IPS-15b (cell line): Measurements from ENCODE around the gene PAGE1.

Experiments
- H3K27me3 ChIP-seq: one replicate; pipeline ENCODE4 v1.6.1; 2013; ENCODE audit warnings: low read length; ENCODE audit not compliant: control insufficient read depth, insufficient read depth
- H3K36me3 ChIP-seq: one replicate; pipeline ENCODE4 v1.6.1; 2013; ENCODE audit warnings: low read length; ENCODE audit not compliant: control insufficient read depth, insufficient read depth
- H3K4me1 ChIP-seq: one replicate; pipeline ENCODE4 v1.6.1; 2013; ENCODE audit warnings: mild to moderate bottlenecking, low read length; ENCODE audit not compliant: control insufficient read depth, insufficient read depth
- H3K4me3 ChIP-seq: one replicate; pipeline ENCODE4 v1.5.1; 2013; ENCODE audit warnings: low read depth, low read length
- H3K9ac ChIP-seq: one replicate; pipeline ENCODE4 v1.6.1; 2013; ENCODE audit warnings: low read depth, mild to moderate bottlenecking, low read length
- H3K9me3 ChIP-seq: one replicate; pipeline ENCODE4 v1.6.1; 2013; ENCODE audit warnings: mild to moderate bottlenecking, low read length; ENCODE audit not compliant: control insufficient read depth, insufficient read depth

Gene PAGE1

DNA sequence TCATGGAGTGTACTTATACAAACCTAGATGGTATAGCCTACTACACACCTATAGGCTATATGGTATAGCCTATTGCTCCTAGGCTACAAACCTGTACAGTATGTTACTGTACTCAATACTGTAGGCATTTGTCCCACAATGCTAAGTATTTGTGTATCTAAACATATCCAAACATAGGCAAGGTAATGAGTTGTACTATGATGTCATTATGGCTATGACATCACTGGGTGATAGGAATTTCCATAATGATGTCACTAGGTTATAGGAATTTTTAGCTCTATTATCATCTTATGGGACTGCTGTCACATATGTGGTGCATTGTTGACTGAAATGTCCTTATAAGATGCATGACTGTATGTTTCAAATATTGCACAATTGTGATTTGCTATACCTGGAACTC, 5.5 kb upstream of the PAGE1 start:
- Histone ChIP-seq H3K27me3 (no peaks in the 10 kb centered on the region), H3K9ac (no peak overlapping the region), H3K9me3 (no peaks in the 10 kb centered on the region), H3K36me3 (no peaks in the 10 kb centered on the region), H3K4me1 (no peaks in the 10 kb centered on the region), H3K4me3 (no peak overlapping the region)

GRCh38 chrX:49675075-49675719, 20.6 kb downstream of the PAGE1 start:
- Histone ChIP-seq H3K36me3 (no peaks in the 10 kb centered on the region), H3K4me3 (no peak overlapping the region), H3K4me1 (no peaks in the 10 kb centered on the region), H3K9me3 (no peaks in the 10 kb centered on the region), H3K9ac (no peak overlapping the region), H3K27me3 (no peaks in the 10 kb centered on the region)

DNA sequence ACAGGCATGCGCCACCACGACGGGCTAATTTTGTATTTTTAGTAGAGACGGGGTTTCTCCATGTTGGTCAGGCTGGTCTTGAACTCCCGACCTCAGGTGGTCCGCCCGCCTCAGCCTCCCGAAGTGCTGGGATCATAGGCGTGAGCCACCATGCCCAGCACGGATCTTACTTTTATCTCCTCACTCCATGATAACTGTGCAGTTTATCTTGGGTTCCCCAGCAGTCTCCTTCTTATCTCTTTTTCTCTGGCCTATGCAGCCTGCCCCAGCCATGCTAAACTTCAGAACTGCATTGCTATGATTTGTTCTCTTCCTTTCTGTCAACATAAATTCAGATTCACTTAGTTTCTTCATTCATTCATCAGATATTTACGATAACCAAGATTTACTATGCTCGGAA, 22.4 kb downstream of the PAGE1 start:
- H3K9me3 ChIP-seq = no peaks in the 10 kb centered on the region
- H3K9ac ChIP-seq = no peak overlapping the region
- no peaks in the 10 kb centered on the region for H3K27me3 ChIP-seq
- no peaks in the 10 kb centered on the region for H3K36me3 ChIP-seq
- H3K4me3 ChIP-seq = no peak overlapping the region
- H3K4me1 ChIP-seq = no peaks in the 10 kb centered on the region

DNA sequence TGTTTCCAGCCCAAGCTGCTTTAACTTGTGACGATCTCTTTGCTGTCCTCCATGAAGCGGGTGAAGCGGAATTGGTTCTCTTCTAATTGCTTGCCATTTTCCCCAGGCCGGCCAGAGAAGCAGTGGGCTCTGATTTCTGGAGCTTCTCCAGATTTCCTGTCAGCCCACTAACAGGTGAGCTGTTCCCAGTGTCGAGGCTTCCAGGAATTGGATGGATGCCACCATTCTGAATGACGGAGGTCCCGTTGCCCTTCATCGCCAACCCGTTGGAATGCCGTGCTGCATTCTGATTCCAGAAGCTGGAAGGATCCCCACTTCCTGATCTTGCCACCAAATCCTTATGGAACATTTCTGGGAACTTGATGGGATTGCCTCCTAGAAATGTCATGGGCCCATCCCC, 31.0 kb downstream of the PAGE1 start:
- H3K36me3 ChIP-seq = no peaks in the 10 kb centered on the region
- no peaks in the 10 kb centered on the region for H3K27me3 ChIP-seq
- peaks cover 6% of the 10 kb centered on the region for H3K9me3 ChIP-seq
- no peak overlapping the region for H3K4me3 ChIP-seq
- H3K9ac ChIP-seq = no peak overlapping the region
- no peaks in the 10 kb centered on the region for H3K4me1 ChIP-seq

DNA sequence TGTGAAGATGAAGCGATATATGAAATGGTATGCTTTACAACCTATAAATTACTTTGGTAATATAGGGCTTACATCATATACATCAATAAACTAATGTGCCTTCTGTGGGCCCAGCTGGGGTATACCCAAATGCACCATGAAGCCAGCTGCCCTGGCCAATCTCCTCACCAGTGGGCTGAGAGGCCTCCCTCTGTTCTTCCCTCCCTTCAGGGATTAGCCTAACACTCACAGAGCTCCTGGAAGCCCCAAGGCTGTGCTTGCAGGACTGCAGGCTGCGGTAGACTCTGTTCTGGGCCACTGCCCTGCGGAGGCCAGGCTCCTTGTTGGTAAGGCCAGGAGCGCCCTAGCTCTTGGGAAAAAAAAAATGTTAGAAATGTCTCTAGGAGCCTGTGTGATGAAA, 33.9 kb downstream of the PAGE1 start:
- no peak overlapping the region for H3K9ac ChIP-seq
- H3K4me3 ChIP-seq = no peak overlapping the region
- H3K36me3 ChIP-seq = no peaks in the 10 kb centered on the region
- H3K27me3 ChIP-seq = no peaks in the 10 kb centered on the region
- H3K4me1 ChIP-seq = no peaks in the 10 kb centered on the region
- H3K9me3 ChIP-seq = peaks cover 6% of the 10 kb centered on the region

- Histone ChIP-seq H3K36me3 (no peaks in the 10 kb centered on the region), H3K4me1 (no peaks in the 10 kb centered on the region), H3K9me3 (no peaks in the 10 kb centered on the region), H3K9ac (no peak overlapping the region), H3K27me3 (no peaks in the 10 kb centered on the region), H3K4me3 (no peak overlapping the region)
Measured at GRCh38 chrX:49659771-49660170, 36.0 kb downstream of the PAGE1 start.

DNA sequence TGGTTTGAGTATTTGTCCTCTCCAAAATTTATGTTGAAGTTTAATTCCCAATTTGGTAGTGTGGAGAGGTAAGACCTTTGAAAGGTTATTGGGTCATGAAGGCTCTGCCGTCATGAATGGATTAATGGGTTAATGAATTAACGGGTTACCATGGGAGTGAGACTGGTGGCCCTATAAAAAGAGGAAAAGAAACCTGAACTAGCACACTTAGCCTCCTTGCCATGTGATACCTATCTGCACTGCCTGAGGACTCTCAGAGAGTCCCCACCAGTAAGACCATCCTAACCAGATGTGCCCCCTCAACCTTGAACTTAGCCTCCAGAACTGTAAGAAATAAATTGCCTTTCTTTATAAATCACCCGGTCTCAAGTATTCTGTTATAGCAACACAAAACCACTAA, 39.3 kb downstream of the PAGE1 start:
- H3K4me3 ChIP-seq = no peak overlapping the region
- no peaks in the 10 kb centered on the region for H3K36me3 ChIP-seq
- H3K4me1 ChIP-seq = no peaks in the 10 kb centered on the region
- H3K9ac ChIP-seq = no peak overlapping the region
- no peaks in the 10 kb centered on the region for H3K27me3 ChIP-seq
- no peaks in the 10 kb centered on the region for H3K9me3 ChIP-seq

DNA sequence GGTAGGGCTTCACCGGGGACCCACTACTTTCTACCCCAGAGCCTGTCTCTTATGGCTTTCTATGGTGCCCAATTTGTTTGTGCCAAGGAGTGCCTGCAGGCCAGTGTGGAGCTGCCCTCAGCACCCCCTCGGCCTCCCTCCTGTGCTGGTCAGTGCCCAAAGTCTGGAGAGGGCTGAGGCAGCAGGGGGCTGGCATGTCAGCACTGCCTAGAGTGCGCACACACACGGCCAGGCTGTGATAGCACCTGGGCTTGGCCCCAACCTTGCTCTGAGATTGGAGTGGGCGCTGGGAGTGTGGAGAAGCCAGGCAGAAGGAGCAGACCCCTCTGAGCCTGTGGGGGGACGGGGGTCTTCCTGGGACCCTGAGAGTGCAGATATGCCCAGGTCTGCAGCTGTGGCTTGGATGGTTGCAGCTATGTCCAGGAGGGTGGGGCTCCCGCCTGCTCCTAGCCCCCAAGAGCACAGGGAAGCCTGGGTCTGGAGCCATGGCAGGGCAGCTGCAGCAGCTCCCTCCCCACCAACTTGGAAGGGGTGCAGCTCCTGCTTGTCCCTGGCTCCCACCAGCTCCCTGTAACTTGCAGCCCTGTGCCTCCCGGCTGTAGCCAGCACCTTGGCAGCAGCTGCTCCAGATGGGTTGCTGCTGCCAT, 50.7 kb downstream of the PAGE1 start:
- H3K4me3 ChIP-seq = no peak overlapping the region
- no peak overlapping the region for H3K9ac ChIP-seq
- H3K27me3 ChIP-seq = no peaks in the 10 kb centered on the region
- no peaks in the 10 kb centered on the region for H3K36me3 ChIP-seq
- H3K4me1 ChIP-seq = no peaks in the 10 kb centered on the region
- no peaks in the 10 kb centered on the region for H3K9me3 ChIP-seq
